Measurements from ENCODE around the gene SAMD1. TPM values are rescaled to one million over a fixed set of nuclear protein-coding genes. Genes with fewer than 3 reads are reported as not detected.

Gene SAMD1
- total and polyA plus RNA-seq, 9 of the 15 experiments (the other 6 are each of a cell fraction or from before 2014, with no cell fraction given) = 2.9 to 96.0 (median 43.5) TPM

GRCh38 chr19:14091081-14091812, 696 bp upstream of the SAMD1 start (continued):
- no peak for TF ChIP-seq NELFE (IDR thresholded peaks at IDR 0.05; ENCODE audit: insufficient read depth, insufficient read length)
- TF ChIP-seq ZHX1 (conservative IDR thresholded peaks at IDR 0.05; ENCODE audit: low read length) = no peak
- 0 out of 2 replicates have a peak, but pooled peaks have one; percentile 9 for TF ChIP-seq TOE1 (IDR thresholded peaks at IDR 0.05; ENCODE audit: borderline replicate concordance)
- TF ChIP-seq TOE1 (CRISPR knock-in tag; IDR thresholded peaks at IDR 0.05; ENCODE audit: borderline replicate concordance, low read depth) = no peak
- no peak for TF ChIP-seq PRMT5 (CRISPR knock-in tag; IDR thresholded peaks at IDR 0.05)
- 0 out of 2 replicates have a peak, but pooled peaks have one; percentile 19 for TF ChIP-seq ZNF143 (CRISPR knock-in tag; IDR thresholded peaks at IDR 0.05)
- no peak for TF ChIP-seq ZNF696 (CRISPR knock-in tag; conservative IDR thresholded peaks at IDR 0.05)
- TF ChIP-seq XRCC3 (IDR thresholded peaks at IDR 0.05) = no peak
- no peak for TF ChIP-seq CBX8 (IDR thresholded peaks at IDR 0.05; ENCODE audit: borderline replicate concordance, extremely low read depth, low read depth, low read length, poor library complexity, severe bottlenecking)
- no peak for TF ChIP-seq STAT5B (CRISPR knock-in tag; IDR thresholded peaks at IDR 0.05)
- TF ChIP-seq PHF8 (IDR thresholded peaks at IDR 0.05; ENCODE audit: borderline replicate concordance, low read length) = peak; percentile 73; the same call in 1 of the 2 replicates
- no peak for TF ChIP-seq NFATC3 (IDR thresholded peaks at IDR 0.05)
- peak in 1 of 2 experiments; percentile 35 for TF ChIP-seq E2F6 (IDR thresholded peaks at IDR 0.05; ENCODE audit: borderline replicate concordance in 1 of 2, extremely low read depth in 1 of 2, insufficient read depth in 1 of 2, insufficient read length in 1 of 2, low read depth in 1 of 2, low read length in 1 of 2, poor library complexity in 1 of 2, severe bottlenecking in 1 of 2)
- no peak for TF ChIP-seq BCOR (IDR thresholded peaks at IDR 0.05)
- TF ChIP-seq TSHZ1 (CRISPR knock-in tag; IDR thresholded peaks at IDR 0.05) = no peak
- no peak for TF ChIP-seq HNRNPL (IDR thresholded peaks at IDR 0.05; ENCODE audit: low read depth, low read length)
- peak; percentile 34 for TF ChIP-seq EP300 (IDR thresholded peaks at IDR 0.05; ENCODE audit: low read length)
- no peak for TF ChIP-seq HSF4 (CRISPR knock-in tag; IDR thresholded peaks at IDR 0.05; ENCODE audit: borderline replicate concordance)
- TF ChIP-seq TAF1 (IDR thresholded peaks at IDR 0.05; ENCODE audit: control insufficient read depth, extremely low read depth, insufficient read depth, low read length, severe bottlenecking) = no peak
